ENCODE measurements around the gene C6orf136. TPM values are rescaled to one million over a fixed set of nuclear protein-coding genes. Genes with fewer than 3 reads are reported as not detected.

The C6orf136 gene
- total RNA-seq, 1 donor from 2014 or later: 13.4 TPM

GRCh38 chr6:30644769-30645168 lies 2.2 kb upstream of the C6orf136 start:
- Mint-ChIP-seq H3K36me3 (ENCODE audit: low read depth) (peaks cover 12% of the 10 kb centered on the region), H3K4me1 (ENCODE audit: low read depth) (peaks cover 17% of the 10 kb centered on the region), H3K9me3 (ENCODE audit: low read depth) (no peaks in the 10 kb centered on the region), H3K27me3 (ENCODE audit: low read depth) (no peaks in the 10 kb centered on the region), H3K4me3 (ENCODE audit: unreplicated experiment) (no peak overlapping the region), H3K27ac (ENCODE audit: unreplicated experiment) (peak overlapping the region; percentile 33)
- no peak for TF ChIP-seq CTCF (IDR thresholded peaks at IDR 0.05)
- DNase-seq (ENCODE audit: low spot score): no peak

- H3K36me3 Mint-ChIP-seq (ENCODE audit: low read depth): peaks cover 9% of the 10 kb centered on the region
- H3K27ac Mint-ChIP-seq (ENCODE audit: unreplicated experiment): peak overlapping the region; percentile 79
- H3K4me1 Mint-ChIP-seq (ENCODE audit: low read depth): peaks cover 17% of the 10 kb centered on the region
- H3K4me3 Mint-ChIP-seq (ENCODE audit: unreplicated experiment): no peak overlapping the region
- H3K9me3 Mint-ChIP-seq (ENCODE audit: low read depth): no peaks in the 10 kb centered on the region
- no peak for TF ChIP-seq CTCF (IDR thresholded peaks at IDR 0.05)
- H3K27me3 Mint-ChIP-seq (ENCODE audit: low read depth): no peaks in the 10 kb centered on the region
- DNase-seq (ENCODE audit: low spot score): no peak
Observed at GRCh38 chr6:30645989-30646388, 944 bp upstream of the C6orf136 start.

GRCh38 chr6:30647242-30648116 lies 546 bp downstream of the C6orf136 start:
- no peak for DNase-seq (ENCODE audit: low spot score)

GRCh38 chr6:30651143-30651542 lies 4.2 kb downstream of the C6orf136 start:
- Mint-ChIP-seq H3K9me3 (ENCODE audit: low read depth) (no peaks in the 10 kb centered on the region), H3K36me3 (ENCODE audit: low read depth) (peaks cover 24% of the 10 kb centered on the region), H3K27me3 (ENCODE audit: low read depth) (no peaks in the 10 kb centered on the region), H3K4me3 (ENCODE audit: unreplicated experiment) (no peak overlapping the region), H3K4me1 (ENCODE audit: low read depth) (peaks cover 13% of the 10 kb centered on the region), H3K27ac (ENCODE audit: unreplicated experiment) (no peak overlapping the region)
- TF ChIP-seq CTCF (IDR thresholded peaks at IDR 0.05): no peak
- no peak for DNase-seq (ENCODE audit: low spot score)

More at GRCh38 chr6:30647242-30648116, 546 bp downstream of the C6orf136 start:
- H3K27me3 Mint-ChIP-seq (ENCODE audit: low read depth): no peaks in the 10 kb centered on the region
- H3K4me1 Mint-ChIP-seq (ENCODE audit: low read depth): peaks cover 17% of the 10 kb centered on the region
- peak overlapping the region; percentile 82 for H3K27ac Mint-ChIP-seq (ENCODE audit: unreplicated experiment)
- no peak for TF ChIP-seq CTCF (IDR thresholded peaks at IDR 0.05)
- H3K4me3 Mint-ChIP-seq (ENCODE audit: unreplicated experiment): peak overlapping the region; percentile 82
- peaks cover 13% of the 10 kb centered on the region for H3K36me3 Mint-ChIP-seq (ENCODE audit: low read depth)
- no peaks in the 10 kb centered on the region for H3K9me3 Mint-ChIP-seq (ENCODE audit: low read depth)

- no peak overlapping the region for H3K27ac Mint-ChIP-seq (ENCODE audit: unreplicated experiment)
- H3K27me3 Mint-ChIP-seq (ENCODE audit: low read depth): no peaks in the 10 kb centered on the region
- H3K4me3 Mint-ChIP-seq (ENCODE audit: unreplicated experiment): no peak overlapping the region
- H3K36me3 Mint-ChIP-seq (ENCODE audit: low read depth): peaks cover 39% of the 10 kb centered on the region
- H3K9me3 Mint-ChIP-seq (ENCODE audit: low read depth): no peaks in the 10 kb centered on the region
- no peak for DNase-seq (ENCODE audit: low spot score)
- no peak for TF ChIP-seq CTCF (IDR thresholded peaks at IDR 0.05)
- H3K4me1 Mint-ChIP-seq (ENCODE audit: low read depth): no peaks in the 10 kb centered on the region
Observed at GRCh38 chr6:30654798-30655742, 8.1 kb downstream of the C6orf136 start.

Measured in chondrocyte (in vitro differentiated cells).